IMR-90 (cell line): ENCODE measurements around the gene VPS13C. TPM values are rescaled to one million over a fixed set of nuclear protein-coding genes. Genes with fewer than 3 reads are reported as not detected.

Experiments used
- ATAC-seq: fragments of 200-7000 bp; cut with Tn5 transposase; 2 replicates; pipeline ENCODE4 v1.9.1; 2020; ENCODE audit warnings: low read depth, mild to moderate bottlenecking, moderate library complexity
- BruUV-seq: library from RNA; stranded (reverse); fragments of 400-500 nt; replicated peaks from 2 replicates; lab custom pipeline; 2021; lab: Mats Ljungman, UMichigan
- CTCF ChIA-PET: fragments of 300-600 bp; formaldehyde crosslinking; extraction: SDS; loops from one replicate; lab custom pipeline; 2021; ENCODE audit warnings: antibody characterized with exemption; lab: Yijun Ruan, JAX
- POLR2A ChIA-PET: fragments of 300-600 bp; sonication (Branson Sonifier 250); formaldehyde crosslinking; loops from one replicate; lab custom pipeline; 2022; ENCODE audit warnings: antibody characterized with exemption; ENCODE audit not compliant: unreplicated experiment; lab: Charles Lee
- DNase-seq: peaks from one replicate; pipeline ENCODE4 v3.0.0; 2013
- H2AFZ ChIP-seq: replicated peaks from 2 replicates; pipeline ENCODE3; 2013; ENCODE audit warnings: low read length, mild to moderate bottlenecking; ENCODE audit not compliant: poor library complexity
- H2AK5ac ChIP-seq: 2 replicates; pipeline ENCODE4 v1.6.1; 2013; ENCODE audit warnings: low read depth, low read length, inconsistent platforms
- H2AK9ac ChIP-seq: replicated peaks from 2 replicates; pipeline ENCODE3; 2013; ENCODE audit warnings: mild to moderate bottlenecking, low read depth, low read length, moderate library complexity; ENCODE audit not compliant: poor library complexity
- H2BK120ac ChIP-seq: 2 replicates; pipeline ENCODE4 v1.6.1; 2013; ENCODE audit warnings: low read depth, low read length, inconsistent platforms
- H2BK15ac ChIP-seq: 3 replicates; pipeline ENCODE4 v1.6.1; 2013; ENCODE audit warnings: low read depth, low read length, inconsistent platforms
- H2BK20ac ChIP-seq: 2 replicates; pipeline ENCODE4 v1.6.1; 2013; ENCODE audit warnings: low read depth, mild to moderate bottlenecking, inconsistent platforms, low read length, moderate library complexity
- H2BK5ac ChIP-seq: 2 replicates; pipeline ENCODE4 v1.6.1; 2013; ENCODE audit warnings: mild to moderate bottlenecking, low read depth, low read length, inconsistent platforms; ENCODE audit not compliant: poor library complexity, severe bottlenecking
- H3K14ac ChIP-seq: replicated peaks from 2 replicates; pipeline ENCODE4 v1.6.1; 2013; ENCODE audit warnings: low read depth, low read length, inconsistent platforms
- H3K18ac ChIP-seq: 2 replicates; pipeline ENCODE4 v1.6.1; 2013; ENCODE audit warnings: low read depth, low read length, control low read depth
- H3K23ac ChIP-seq: 2 replicates; pipeline ENCODE4 v1.6.1; 2013; ENCODE audit warnings: low read depth, low read length, inconsistent platforms
- H3K27ac ChIP-seq: 2 replicates; pipeline ENCODE4 v1.5.1; 2013; ENCODE audit warnings: mild to moderate bottlenecking, control low read depth, low read length; ENCODE audit not compliant: insufficient read depth
- H3K27me3 ChIP-seq: 2 replicates; pipeline ENCODE4 v1.6.1; 2013; ENCODE audit warnings: low read length; ENCODE audit not compliant: control insufficient read depth, insufficient read depth
- H3K36me3 ChIP-seq: 2 replicates; pipeline ENCODE4 v1.6.1; 2013; ENCODE audit warnings: low read length, mixed read lengths; ENCODE audit not compliant: control insufficient read depth, insufficient read depth
- H3K4ac ChIP-seq: 2 replicates; pipeline ENCODE4 v1.6.1; 2013; ENCODE audit warnings: low read depth, low read length, inconsistent platforms
- H3K4me1 ChIP-seq: 2 replicates; pipeline ENCODE4 v1.6.1; 2013; ENCODE audit warnings: low read length, mixed read lengths; ENCODE audit not compliant: control insufficient read depth, insufficient read depth
- H3K4me2 ChIP-seq: 2 replicates; pipeline ENCODE4 v1.6.1; 2013; ENCODE audit warnings: low read depth, mild to moderate bottlenecking, control low read depth, low read length, moderate library complexity
- H3K4me3 ChIP-seq: 2 replicates; pipeline ENCODE4 v1.5.1; 2013; ENCODE audit warnings: low read depth, mild to moderate bottlenecking, control low read depth, low read length, moderate library complexity; ENCODE audit not compliant: insufficient read depth
- H3K56ac ChIP-seq: 2 replicates; pipeline ENCODE4 v1.6.1; 2013; ENCODE audit warnings: low read length, inconsistent platforms; ENCODE audit not compliant: insufficient read depth; ENCODE audit errors: extremely low read depth
- H3K79me1 ChIP-seq, 2 experiments: 2 replicates each; pipeline ENCODE4 v1.6.1; 2013; ENCODE audit warnings: low read length in 2 of 2, inconsistent platforms in 1 of 2, low read depth in 1 of 2
- H3K9ac ChIP-seq: 2 replicates; pipeline ENCODE4 v1.6.1; 2013; ENCODE audit warnings: low read depth, low read length, control low read depth
- H3K9me1 ChIP-seq: 2 replicates; pipeline ENCODE4 v1.6.1; 2013; ENCODE audit warnings: low read length, inconsistent platforms; ENCODE audit not compliant: insufficient read depth
- H3K9me3 ChIP-seq: 2 replicates; pipeline ENCODE4 v1.6.1; 2013; ENCODE audit warnings: low read length; ENCODE audit not compliant: control insufficient read depth, insufficient read depth
- H4K20me1 ChIP-seq: 2 replicates; pipeline ENCODE4 v1.6.1; 2013; ENCODE audit warnings: low read length, inconsistent platforms; ENCODE audit not compliant: insufficient read depth
- H4K5ac ChIP-seq: 2 replicates; pipeline ENCODE4 v1.6.1; 2013; ENCODE audit warnings: mild to moderate bottlenecking, low read depth, low read length, control low read depth
- H4K8ac ChIP-seq, 2 experiments: 2 replicates each; pipeline ENCODE4 v1.6.1; 2013; ENCODE audit warnings: low read depth in 2 of 2, low read length in 2 of 2, control low read depth in 1 of 2, inconsistent platforms in 1 of 2
- H4K91ac ChIP-seq: 2 replicates; pipeline ENCODE4 v1.6.1; 2013; ENCODE audit warnings: low read depth, low read length, inconsistent platforms; ENCODE audit not compliant: insufficient read depth
- BHLHE40 ChIP-seq: fragments of 150-350 bp; IDR thresholded peaks from 2 replicates; pipeline ENCODE4 v1.6.1; 2016; ENCODE audit warnings: mild to moderate bottlenecking, low read depth, low read length
- CEBPB ChIP-seq: IDR thresholded peaks from 2 replicates; pipeline ENCODE4 v1.6.1; 2012; ENCODE audit warnings: low read depth, low read length, improper control_type of control experiment
- CHD1 ChIP-seq: IDR thresholded peaks from 2 replicates; pipeline ENCODE4 v1.6.1; 2012; ENCODE audit warnings: low read depth, low read length, improper control_type of control experiment
- FOS ChIP-seq: fragments of 150-350 bp; IDR thresholded peaks from 2 replicates; pipeline ENCODE4 v1.6.1; 2016; ENCODE audit warnings: low read depth, low read length
- MAFK ChIP-seq: IDR thresholded peaks from 2 replicates; pipeline ENCODE4 v1.6.1; 2012; ENCODE audit warnings: low read depth, low read length, improper control_type of control experiment
- MAZ ChIP-seq: IDR thresholded peaks from 2 replicates; pipeline ENCODE4 v1.6.1; 2012; ENCODE audit warnings: low read depth, mild to moderate bottlenecking, low read length, improper control_type of control experiment, moderate library complexity, borderline replicate concordance
- MXI1 ChIP-seq: IDR thresholded peaks from 2 replicates; pipeline ENCODE4 v1.6.1; 2012; ENCODE audit warnings: low read depth, mild to moderate bottlenecking, low read length, moderate library complexity, borderline replicate concordance
- NFE2L2 ChIP-seq: fragments of 150-350 bp; IDR thresholded peaks from 2 replicates; pipeline ENCODE4 v1.6.1; 2016; ENCODE audit warnings: low read depth, mild to moderate bottlenecking, low read length
- POLR2A ChIP-seq: IDR thresholded peaks from 2 replicates; pipeline ENCODE4 v1.6.1; 2012; ENCODE audit warnings: mild to moderate bottlenecking, low read depth, low read length
- RAD21 ChIP-seq: IDR thresholded peaks from 2 replicates; pipeline ENCODE4 v1.6.1; 2012; ENCODE audit warnings: low read length, improper control_type of control experiment
- RCOR1 ChIP-seq: IDR thresholded peaks from 2 replicates; pipeline ENCODE4 v1.6.1; 2012; ENCODE audit warnings: mild to moderate bottlenecking, low read length, improper control_type of control experiment; ENCODE audit not compliant: insufficient replicate concordance
- RFX5 ChIP-seq: IDR thresholded peaks from 2 replicates; pipeline ENCODE4 v1.8.0; 2012; ENCODE audit warnings: low read depth, mild to moderate bottlenecking, low read length, moderate library complexity
- SMC3 ChIP-seq: fragments of 150-350 bp; IDR thresholded peaks from 2 replicates; pipeline ENCODE4 v1.6.1; 2016; ENCODE audit warnings: low read depth, mild to moderate bottlenecking, antibody characterized with exemption, low read length, moderate library complexity
- WGBS, 2 experiments: methylation state at CpG; one replicate each; pipeline versions ENCODE4 v1.1.5 to v1.1.7; 2013; ENCODE audit warnings: missing lambda C conversion rate in 2 of 2; ENCODE audit not compliant: insufficient read length in 1 of 2; ENCODE audit errors: extremely low coverage in 2 of 2; 5-methylcytosine and 5-hydroxymethylcytosine counted together
- dilution Hi-C: fragments of 300-500 bp; cut with HindIII; formaldehyde crosslinking; loops from one replicate; pipeline ENCODE4 v1.14.3; 2018; ENCODE audit warnings: low sequenced_read_pairs; ENCODE audit not compliant: unreplicated experiment
- in situ Hi-C: fragments of 300-500 bp; cut with MboI; formaldehyde crosslinking; loops from 3 replicates; pipeline ENCODE4 v1.14.3; 2019; ENCODE audit warnings: low sequenced_read_pairs, inconsistent platforms, mixed read lengths
- intact Hi-C: fragments of 100-400 bp; cut with micrococcal nuclease; formaldehyde crosslinking; loops from 2 replicates; pipeline ENCODE4 v1.10.0; 2022
- polyA plus RNA-seq, 3 experiments: library from polyadenylated mRNA; depleted of rRNA; stranded (reverse); fragments of >200 nt; gene quantifications; 2 replicates each; pipeline ENCODE4 v1.2.3, GENCODE V29; 2012; ENCODE audit warnings: low replicate concordance in 1 of 3
- total RNA-seq: library from RNA; depleted of rRNA; stranded (reverse); fragments of >200 nt; gene quantifications from 2 replicates; pipeline ENCODE4 v1.2.3, GENCODE V29; 2012
- TF ChIP-seq, protein P1 (sequence below): fragments of 150-350 bp; IDR thresholded peaks from 2 replicates; pipeline ENCODE4 v1.6.1; 2016; ENCODE audit warnings: low read depth, mild to moderate bottlenecking, low read length, moderate library complexity, borderline replicate concordance
- TF ChIP-seq, protein P2 (sequence below): fragments of 150-350 bp; IDR thresholded peaks from 2 replicates; pipeline ENCODE4 v1.6.1; 2017; ENCODE audit warnings: mild to moderate bottlenecking, antibody characterized with exemption, low read length, low read depth
- TF ChIP-seq, protein P3 (sequence below): conservative IDR thresholded peaks from 2 replicates; pipeline ENCODE4 v1.5.1; 2012; ENCODE audit warnings: mild to moderate bottlenecking, low read depth, low read length, improper control_type of control experiment

The VPS13C gene
- total and polyA plus RNA-seq, 2 of the 4 experiments (the other 2 are of a cell fraction), result 8.1 to 32.8 TPM

DNA sequence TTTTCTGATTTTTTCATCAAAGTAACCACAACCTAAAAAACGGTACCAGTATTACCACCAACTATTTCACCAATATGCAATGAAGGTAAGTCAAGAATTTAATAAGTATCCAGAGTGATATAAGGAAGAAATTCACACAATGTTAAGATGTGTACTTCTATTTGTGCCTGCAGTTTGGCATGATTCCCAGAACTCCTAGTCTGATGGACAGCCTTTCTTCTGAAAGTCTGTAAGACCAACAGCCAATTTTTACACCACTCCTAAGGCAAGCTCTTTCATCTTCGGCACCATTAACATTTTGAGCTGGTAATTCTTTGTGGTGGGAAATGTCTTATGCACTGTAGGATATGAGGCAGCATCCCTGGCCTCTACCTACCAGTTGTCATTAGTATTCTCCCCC is 108.3 kb downstream of the VPS13C start:
- no peak overlapping the region for H4K8ac ChIP-seq

More for the DNA sequence above, 108.3 kb downstream of the VPS13C start:
- Histone ChIP-seq H2BK120ac (no peak overlapping the region), H3K4me3 (no peak overlapping the region), H4K20me1 (no peaks in the 10 kb centered on the region), H4K91ac (no peak overlapping the region), H3K14ac (no peak overlapping the region), H3K79me1 (no peaks in the 10 kb centered on the region), H3K4me1 (no peaks in the 10 kb centered on the region), H2AK9ac (no peak overlapping the region), H2BK20ac (no peak overlapping the region), H3K9ac (no peak overlapping the region), H3K23ac (no peak overlapping the region), H2BK5ac (no peak overlapping the region), H3K36me3 (no peaks in the 10 kb centered on the region), H4K5ac (no peak overlapping the region), H2AK5ac (no peak overlapping the region), H3K4ac (no peak overlapping the region), H3K4me2 (no peak overlapping the region), H2AFZ (no peak overlapping the region), H3K9me1 (no peaks in the 10 kb centered on the region), H3K27me3 (no peaks in the 10 kb centered on the region), H3K27ac (no peak overlapping the region), H2BK15ac (no peak overlapping the region), H3K18ac (no peak overlapping the region), H3K56ac (no peak overlapping the region), H3K9me3 (no peaks in the 10 kb centered on the region)
- ChIA-PET CTCF (interaction anchor here (0.6 to 1.4 kb wide), 2 partner anchors 11 to 13 kb away, joined by 3 read pairs; no protein-coding TSS in a partner anchor), POLR2A (no interaction called here)
- WGBS, 2 experiments, result no CpG with 5 or more reads among the region's 2 CpGs
- DNase-seq (peak; percentile 4), ATAC-seq (no peak)
- dilution Hi-C loops (no loop called here), intact Hi-C loops (loop anchor here (5.0 kb wide), 1 partner anchor 90 kb away; no protein-coding TSS in a partner anchor), in situ Hi-C loops (no loop called here)
- TF ChIP-seq MAZ, result no peak
- TF ChIP-seq, protein P1, sequence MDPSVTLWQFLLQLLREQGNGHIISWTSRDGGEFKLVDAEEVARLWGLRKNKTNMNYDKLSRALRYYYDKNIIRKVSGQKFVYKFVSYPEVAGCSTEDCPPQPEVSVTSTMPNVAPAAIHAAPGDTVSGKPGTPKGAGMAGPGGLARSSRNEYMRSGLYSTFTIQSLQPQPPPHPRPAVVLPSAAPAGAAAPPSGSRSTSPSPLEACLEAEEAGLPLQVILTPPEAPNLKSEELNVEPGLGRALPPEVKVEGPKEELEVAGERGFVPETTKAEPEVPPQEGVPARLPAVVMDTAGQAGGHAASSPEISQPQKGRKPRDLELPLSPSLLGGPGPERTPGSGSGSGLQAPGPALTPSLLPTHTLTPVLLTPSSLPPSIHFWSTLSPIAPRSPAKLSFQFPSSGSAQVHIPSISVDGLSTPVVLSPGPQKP, result no peak
- no peak for TF ChIP-seq NFE2L2
- no peak for TF ChIP-seq BHLHE40
- no peak for TF ChIP-seq RCOR1
- no peak for TF ChIP-seq SMC3
- TF ChIP-seq RFX5, result no peak
- TF ChIP-seq CHD1, result no peak
- TF ChIP-seq, protein P2, sequence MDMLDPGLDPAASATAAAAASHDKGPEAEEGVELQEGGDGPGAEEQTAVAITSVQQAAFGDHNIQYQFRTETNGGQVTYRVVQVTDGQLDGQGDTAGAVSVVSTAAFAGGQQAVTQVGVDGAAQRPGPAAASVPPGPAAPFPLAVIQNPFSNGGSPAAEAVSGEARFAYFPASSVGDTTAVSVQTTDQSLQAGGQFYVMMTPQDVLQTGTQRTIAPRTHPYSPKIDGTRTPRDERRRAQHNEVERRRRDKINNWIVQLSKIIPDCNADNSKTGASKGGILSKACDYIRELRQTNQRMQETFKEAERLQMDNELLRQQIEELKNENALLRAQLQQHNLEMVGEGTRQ, result no peak
- no peak for TF ChIP-seq MAFK
- no peak for TF ChIP-seq FOS
- no peak for TF ChIP-seq RAD21
- TF ChIP-seq, protein P3, sequence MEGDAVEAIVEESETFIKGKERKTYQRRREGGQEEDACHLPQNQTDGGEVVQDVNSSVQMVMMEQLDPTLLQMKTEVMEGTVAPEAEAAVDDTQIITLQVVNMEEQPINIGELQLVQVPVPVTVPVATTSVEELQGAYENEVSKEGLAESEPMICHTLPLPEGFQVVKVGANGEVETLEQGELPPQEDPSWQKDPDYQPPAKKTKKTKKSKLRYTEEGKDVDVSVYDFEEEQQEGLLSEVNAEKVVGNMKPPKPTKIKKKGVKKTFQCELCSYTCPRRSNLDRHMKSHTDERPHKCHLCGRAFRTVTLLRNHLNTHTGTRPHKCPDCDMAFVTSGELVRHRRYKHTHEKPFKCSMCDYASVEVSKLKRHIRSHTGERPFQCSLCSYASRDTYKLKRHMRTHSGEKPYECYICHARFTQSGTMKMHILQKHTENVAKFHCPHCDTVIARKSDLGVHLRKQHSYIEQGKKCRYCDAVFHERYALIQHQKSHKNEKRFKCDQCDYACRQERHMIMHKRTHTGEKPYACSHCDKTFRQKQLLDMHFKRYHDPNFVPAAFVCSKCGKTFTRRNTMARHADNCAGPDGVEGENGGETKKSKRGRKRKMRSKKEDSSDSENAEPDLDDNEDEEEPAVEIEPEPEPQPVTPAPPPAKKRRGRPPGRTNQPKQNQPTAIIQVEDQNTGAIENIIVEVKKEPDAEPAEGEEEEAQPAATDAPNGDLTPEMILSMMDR, result no peak
- TF ChIP-seq POLR2A, result no peak
- no peak for TF ChIP-seq MXI1
- TF ChIP-seq CEBPB, result no peak
- no TSS peak for BruUV-seq
